Sigmoid colon (tissue), 7 donors: ENCODE measurements around the gene SPAG5. TPM values are rescaled to one million over a fixed set of nuclear protein-coding genes. Genes with fewer than 3 reads are reported as not detected.

Experiments
- DNase-seq: peaks from one replicate; pipeline ENCODE4 v3.0.0-alpha.2; 2019
- H3K27ac ChIP-seq, 4 donors: fragments of 200-600 bp; sonication (generic); one replicate each; pipeline ENCODE4 v1.5.1; 2016 to 2019; ENCODE audit warnings: mild to moderate bottlenecking in 1 of 4
- H3K27me3 ChIP-seq, 3 donors: fragments of 200-600 bp; sonication (generic); one replicate each; pipeline ENCODE4 v1.5.1; 2019; ENCODE audit warnings: mild to moderate bottlenecking in 1 of 3
- H3K36me3 ChIP-seq, 4 donors: fragments of 200-600 bp; sonication (generic); one replicate each; pipeline ENCODE4 v1.5.1; 2016 to 2019
- H3K4me1 ChIP-seq, 4 donors: fragments of 200-600 bp; sonication (generic); one replicate each; pipeline ENCODE4 v1.5.1; 2017 to 2019
- H3K4me3 ChIP-seq, 4 donors: fragments of 200-600 bp; sonication (generic); one replicate each; pipeline ENCODE4 v1.5.1; 2017 to 2019; ENCODE audit warnings: mild to moderate bottlenecking in 2 of 4, moderate library complexity in 1 of 4
- H3K9me3 ChIP-seq, 4 donors: fragments of 200-600 bp in 3 of 4; sonication (generic) in 3 of 4; one replicate each; pipeline versions ENCODE4 v1.5.1 to v1.6.1; 2013 to 2019
- EP300 ChIP-seq, 4 donors: sonication (generic); formaldehyde crosslinking; IDR thresholded peaks; one replicate each; pipeline ENCODE4 v1.6.1; 2017; ENCODE audit warnings: antibody characterized with exemption in 4 of 4
- POLR2A ChIP-seq, 2 donors: fragments of 450-650 bp; IDR thresholded peaks; one replicate each; pipeline ENCODE4 v1.6.1; 2016; ENCODE audit warnings: antibody characterized with exemption in 2 of 2, mild to moderate bottlenecking in 2 of 2, moderate library complexity in 2 of 2
- POLR2AphosphoS5 ChIP-seq, 4 donors: sonication (generic); formaldehyde crosslinking; IDR thresholded peaks; one replicate each; pipeline ENCODE4 v1.6.1; 2017; ENCODE audit warnings: antibody characterized with exemption in 4 of 4
- WGBS, 2 donors: extraction: QIAGEN DNeasy Blood & Tissue Kit; methylation state at CpG; one replicate each; pipeline ENCODE4 v1.1.7; 2013; 5-methylcytosine and 5-hydroxymethylcytosine counted together
- intact Hi-C: fragments of 100-400 bp; cut with DNase I; formaldehyde crosslinking; loops from one replicate; pipeline ENCODE4 v1.15.1; 2023
- polyA plus RNA-seq, 3 donors: library from polyadenylated mRNA; stranded (reverse); fragments of 200-250 nt; gene quantifications; one replicate each; pipeline ENCODE4 v1.2.3, GENCODE V29; 2013
- total RNA-seq, 4 donors: library from RNA; depleted of rRNA; stranded (reverse); fragments of >200 nt; gene quantifications; one replicate each; pipeline ENCODE4 v1.1.0, GENCODE V29; 2016
- TF ChIP-seq, protein P1 (sequence below), 4 experiments: fragments of 450-650 bp in 3 of 4; fragments of 200-600 bp in 1 of 4; IDR thresholded peaks; one replicate each; pipeline ENCODE4 v1.5.1; 2016 to 2019; ENCODE audit warnings: antibody characterized with exemption in 4 of 4, mild to moderate bottlenecking in 3 of 4, moderate library complexity in 2 of 4
- donor health status: healthy with polysubstance abuse.
- donor health status: Bipolar disorder and iron deficiency.
- donor health status: healthy.

SPAG5 gene
- total and polyA plus RNA-seq, 7 donors: 0.33 to 35.2 (median 3.9) TPM

DNA sequence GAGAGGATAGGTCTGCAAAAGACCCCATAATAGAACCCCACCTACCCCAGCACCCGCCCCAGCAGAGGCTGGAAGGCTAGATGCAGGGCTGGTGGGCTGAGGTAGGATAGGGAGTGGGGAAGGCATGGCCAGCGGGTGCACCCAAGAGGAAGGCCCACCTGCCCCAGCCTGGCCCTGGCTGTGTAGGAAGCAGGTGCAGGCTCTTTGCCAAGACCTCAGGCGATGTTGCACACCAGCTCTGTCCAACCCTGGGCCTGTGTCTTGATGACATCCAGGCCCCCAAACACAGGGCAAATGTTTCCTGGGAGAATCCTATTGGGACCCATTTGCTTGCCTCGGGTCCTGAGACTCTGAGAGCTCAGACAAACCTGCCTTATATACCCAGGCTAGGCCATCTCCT is 58.6 kb downstream of the SPAG5 start:
- no peaks in the 10 kb centered on the region for H3K36me3 ChIP-seq
- no peaks in the 10 kb centered on the region for H3K27me3 ChIP-seq
- H3K4me1 ChIP-seq: no peaks in the 10 kb centered on the region
- DNase-seq: no peak
- TF ChIP-seq POLR2AphosphoS5 (IDR thresholded peaks at IDR 0.05): no peak
- TF ChIP-seq, protein P1, sequence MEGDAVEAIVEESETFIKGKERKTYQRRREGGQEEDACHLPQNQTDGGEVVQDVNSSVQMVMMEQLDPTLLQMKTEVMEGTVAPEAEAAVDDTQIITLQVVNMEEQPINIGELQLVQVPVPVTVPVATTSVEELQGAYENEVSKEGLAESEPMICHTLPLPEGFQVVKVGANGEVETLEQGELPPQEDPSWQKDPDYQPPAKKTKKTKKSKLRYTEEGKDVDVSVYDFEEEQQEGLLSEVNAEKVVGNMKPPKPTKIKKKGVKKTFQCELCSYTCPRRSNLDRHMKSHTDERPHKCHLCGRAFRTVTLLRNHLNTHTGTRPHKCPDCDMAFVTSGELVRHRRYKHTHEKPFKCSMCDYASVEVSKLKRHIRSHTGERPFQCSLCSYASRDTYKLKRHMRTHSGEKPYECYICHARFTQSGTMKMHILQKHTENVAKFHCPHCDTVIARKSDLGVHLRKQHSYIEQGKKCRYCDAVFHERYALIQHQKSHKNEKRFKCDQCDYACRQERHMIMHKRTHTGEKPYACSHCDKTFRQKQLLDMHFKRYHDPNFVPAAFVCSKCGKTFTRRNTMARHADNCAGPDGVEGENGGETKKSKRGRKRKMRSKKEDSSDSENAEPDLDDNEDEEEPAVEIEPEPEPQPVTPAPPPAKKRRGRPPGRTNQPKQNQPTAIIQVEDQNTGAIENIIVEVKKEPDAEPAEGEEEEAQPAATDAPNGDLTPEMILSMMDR (IDR thresholded peaks at IDR 0.05): no peak
- TF ChIP-seq EP300 (IDR thresholded peaks at IDR 0.05): no peak
- no peak for TF ChIP-seq POLR2A (IDR thresholded peaks at IDR 0.05)
- H3K9me3 ChIP-seq: no peaks in the 10 kb centered on the region
- intact Hi-C loops: no loop called here
- H3K4me3 ChIP-seq: no peak overlapping the region
- 73 to 82% methylated on average over 4 of the region's 4 CpGs for WGBS, 2 donors
- H3K27ac ChIP-seq: no peak overlapping the region

- Histone ChIP-seq H3K4me3 (no peak overlapping the region), H3K27me3 (no peaks in the 10 kb centered on the region), H3K36me3 (no peaks in the 10 kb centered on the region), H3K27ac (no peak overlapping the region), H3K4me1 (no peaks in the 10 kb centered on the region), H3K9me3 (no peaks in the 10 kb centered on the region)
- intact Hi-C loops: no loop called here
- DNase-seq: no peak
- WGBS, 2 donors: 91 to 92% methylated on average over 14 of the region's 14 CpGs
- TF ChIP-seq, protein P1 (IDR thresholded peaks at IDR 0.05): no peak
- TF ChIP-seq POLR2A (IDR thresholded peaks at IDR 0.05): no peak
Measured at GRCh38 chr17:28538296-28538895, 60.4 kb downstream of the SPAG5 start.

DNA sequence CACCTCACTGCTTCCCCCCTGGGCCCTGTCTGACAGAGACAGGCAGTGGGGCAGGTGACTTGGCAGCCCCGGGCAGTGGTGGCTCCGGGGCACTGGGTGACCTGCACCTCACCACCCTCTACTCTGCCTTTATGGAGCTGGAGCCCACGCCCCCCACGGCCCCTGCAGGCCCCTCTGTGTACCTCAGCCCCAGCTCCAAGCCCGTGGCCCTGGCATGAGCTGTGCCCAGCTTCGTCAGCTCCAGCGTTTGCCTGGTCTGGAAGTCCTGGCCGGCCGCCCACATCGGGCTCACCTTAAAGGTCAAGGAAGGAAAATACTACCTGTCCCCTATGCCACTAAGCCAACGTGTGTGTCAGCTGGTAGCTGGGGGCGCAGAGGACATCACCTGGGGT is 61.6 kb downstream of the SPAG5 start:
- TF ChIP-seq, protein P1 (IDR thresholded peaks at IDR 0.05): no peak
- no peak for TF ChIP-seq POLR2AphosphoS5 (IDR thresholded peaks at IDR 0.05)
- no peak for TF ChIP-seq EP300 (IDR thresholded peaks at IDR 0.05)
- TF ChIP-seq POLR2A (IDR thresholded peaks at IDR 0.05): no peak
- intact Hi-C loops: no loop called here
- no peak overlapping the region for H3K27ac ChIP-seq
- H3K4me1 ChIP-seq: no peaks in the 10 kb centered on the region
- no peak overlapping the region for H3K4me3 ChIP-seq
- 46 to 81% methylated on average over 12 of the region's 12 CpGs for WGBS, 2 donors
- DNase-seq: no peak
- no peaks in the 10 kb centered on the region for H3K9me3 ChIP-seq
- no peaks in the 10 kb centered on the region for H3K36me3 ChIP-seq
- no peaks in the 10 kb centered on the region for H3K27me3 ChIP-seq

DNA sequence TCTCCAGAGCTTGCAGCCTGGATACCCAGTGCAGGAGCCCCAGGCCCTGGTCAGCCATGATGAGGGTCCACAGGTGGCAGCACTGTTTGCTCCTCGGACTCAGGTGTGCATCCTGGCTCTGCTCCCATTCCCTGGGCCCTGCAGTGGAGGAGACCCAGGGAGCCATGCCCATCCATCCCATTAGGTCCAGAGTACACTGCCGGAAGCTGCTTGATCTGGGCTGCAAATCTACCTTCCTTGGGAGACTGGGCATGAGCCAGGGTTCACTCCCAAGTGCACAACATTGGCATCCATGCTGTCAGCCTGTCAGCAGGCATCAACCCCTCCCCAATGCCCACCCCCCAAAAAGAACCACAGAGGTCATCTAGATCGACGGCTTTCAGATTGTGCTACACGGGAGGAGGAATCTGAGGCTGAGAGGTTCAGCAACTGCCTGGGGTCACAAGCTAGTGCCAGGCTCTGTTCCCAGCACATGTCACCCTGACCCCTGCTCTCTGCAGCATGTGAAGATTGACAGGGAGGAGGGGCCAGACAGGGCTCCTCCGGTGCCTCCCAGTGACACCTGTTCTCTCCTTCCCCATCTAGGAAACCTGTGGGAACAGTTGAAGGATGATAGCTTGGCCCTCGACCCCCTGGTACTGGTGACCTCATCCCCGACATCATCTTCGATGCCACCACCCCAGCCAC is 62.1 kb downstream of the SPAG5 start:
- DNase-seq: no peak
- intact Hi-C loops: no loop called here
- no peaks in the 10 kb centered on the region for H3K4me1 ChIP-seq
- 16 to 68% methylated on average over 9 of the region's 9 CpGs for WGBS, 2 donors
- H3K27ac ChIP-seq: no peak overlapping the region
- TF ChIP-seq, protein P1 (IDR thresholded peaks at IDR 0.05): no peak
- TF ChIP-seq POLR2A (IDR thresholded peaks at IDR 0.05): no peak
- TF ChIP-seq EP300 (IDR thresholded peaks at IDR 0.05): no peak
- no peak for TF ChIP-seq POLR2AphosphoS5 (IDR thresholded peaks at IDR 0.05)
- H3K9me3 ChIP-seq: no peaks in the 10 kb centered on the region
- no peak overlapping the region for H3K4me3 ChIP-seq
- H3K27me3 ChIP-seq: no peaks in the 10 kb centered on the region
- H3K36me3 ChIP-seq: no peaks in the 10 kb centered on the region
